Measurements from ENCODE around the gene TAB2.
A peak's percentile ranks its signal among the peaks of the same experiment; 100 is the strongest.

Gene TAB2

GRCh38 chr6:149419696-149420404, 102.3 kb downstream of the TAB2 start:
- TF ChIP-seq GATA3 (IDR thresholded peaks at IDR 0.05; ENCODE audit: low read depth, low read length) = no peak
- TF ChIP-seq GATA2 (IDR thresholded peaks at IDR 0.05; ENCODE audit: low read depth, low read length) = no peak

DNA sequence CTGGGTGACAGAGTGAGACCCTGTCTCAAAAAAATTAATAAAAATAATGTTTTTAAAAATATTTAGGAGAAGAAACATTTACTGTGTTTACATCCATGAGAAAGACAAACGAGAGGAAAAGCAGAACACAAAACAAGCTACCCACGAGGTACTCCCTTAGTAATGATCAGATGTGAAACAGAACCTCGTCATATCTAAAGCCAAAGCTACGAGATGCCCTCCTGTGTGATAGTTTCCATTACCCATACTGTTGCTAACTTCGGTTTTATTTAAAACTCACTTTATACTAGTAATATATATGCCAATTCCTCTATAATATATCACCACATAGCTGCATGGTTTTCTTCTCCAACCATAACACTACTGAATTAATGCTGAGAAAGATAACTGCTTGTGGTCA, 103.6 kb downstream of the TAB2 start:
- no peak for TF ChIP-seq GATA3 (IDR thresholded peaks at IDR 0.05; ENCODE audit: low read depth, low read length)
- TF ChIP-seq GATA2 (IDR thresholded peaks at IDR 0.05; ENCODE audit: low read depth, low read length) = no peak

GRCh38 chr6:149422581-149422980, 105.1 kb downstream of the TAB2 start:
- TF ChIP-seq GATA2 (IDR thresholded peaks at IDR 0.05; ENCODE audit: low read depth, low read length) (no peak), GATA3 (IDR thresholded peaks at IDR 0.05; ENCODE audit: low read depth, low read length) (no peak)

- TF ChIP-seq GATA2 (IDR thresholded peaks at IDR 0.05; ENCODE audit: low read depth, low read length) = no peak
- TF ChIP-seq GATA3 (IDR thresholded peaks at IDR 0.05; ENCODE audit: low read depth, low read length) = no peak
These were observed 106.5 kb downstream of the TAB2 start for GRCh38 chr6:149423964-149424440.

DNA sequence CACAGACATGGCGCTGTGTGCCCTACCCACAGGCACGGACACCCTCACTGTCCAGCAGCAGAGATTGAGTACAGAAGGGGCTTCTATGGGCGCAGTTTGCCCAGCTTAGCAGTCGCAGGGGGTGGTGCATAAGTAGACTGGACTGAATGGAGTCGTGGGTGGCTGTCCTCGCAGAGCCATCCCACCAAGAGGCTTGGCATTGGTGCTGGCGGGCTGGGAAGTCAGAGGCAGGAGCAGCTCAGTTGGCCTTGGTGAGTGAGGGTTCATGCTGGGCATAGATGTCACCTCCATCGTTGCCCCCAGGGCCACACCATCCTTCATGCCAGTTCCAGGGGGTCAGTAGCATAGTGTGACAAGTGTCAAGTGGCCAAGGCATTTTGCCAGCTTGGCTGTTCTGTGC, 107.7 kb downstream of the TAB2 start:
- TF ChIP-seq GATA2 (IDR thresholded peaks at IDR 0.05; ENCODE audit: low read depth, low read length) (no peak), GATA3 (IDR thresholded peaks at IDR 0.05; ENCODE audit: low read depth, low read length) (no peak)

- no peak for TF ChIP-seq GATA2 (IDR thresholded peaks at IDR 0.05; ENCODE audit: low read depth, low read length)
- no peak for TF ChIP-seq GATA3 (IDR thresholded peaks at IDR 0.05; ENCODE audit: low read depth, low read length)
These were observed 108.2 kb downstream of the TAB2 start for GRCh38 chr6:149425754-149426153.

- TF ChIP-seq GATA3 (IDR thresholded peaks at IDR 0.05; ENCODE audit: low read depth, low read length) = no peak
- TF ChIP-seq GATA2 (IDR thresholded peaks at IDR 0.05; ENCODE audit: low read depth, low read length) = no peak
These were observed 111.1 kb downstream of the TAB2 start for GRCh38 chr6:149428606-149429005.

GRCh38 chr6:149429427-149430360, 112.2 kb downstream of the TAB2 start:
- no peak for TF ChIP-seq GATA2 (IDR thresholded peaks at IDR 0.05; ENCODE audit: low read depth, low read length)
- TF ChIP-seq GATA3 (IDR thresholded peaks at IDR 0.05; ENCODE audit: low read depth, low read length) = no peak

GRCh38 chr6:149431905-149432775, 114.6 kb downstream of the TAB2 start:
- TF ChIP-seq GATA2 (IDR thresholded peaks at IDR 0.05; ENCODE audit: low read depth, low read length) (0 out of 2 replicates have a peak, but pooled peaks have one; percentile 8), GATA3 (IDR thresholded peaks at IDR 0.05; ENCODE audit: low read depth, low read length) (no peak)

DNA sequence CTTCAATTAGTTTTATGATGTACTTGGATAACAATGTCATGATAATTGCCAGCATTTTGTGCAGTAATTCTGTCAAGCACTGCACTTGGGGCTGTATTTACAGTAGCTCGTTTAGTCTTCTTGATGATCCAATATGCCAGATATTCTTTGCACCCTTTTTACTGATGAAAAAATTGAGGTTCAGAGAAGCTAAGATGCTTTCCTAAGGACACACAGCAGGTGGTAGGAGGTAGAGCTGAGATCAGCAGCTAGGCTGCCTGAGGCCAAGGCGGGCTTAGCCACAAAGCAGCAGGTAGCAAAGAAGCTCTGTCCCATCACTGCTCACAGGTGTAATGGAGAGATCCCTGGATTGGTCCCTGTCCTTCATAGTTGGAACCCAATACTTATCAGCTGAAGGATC, 115.9 kb downstream of the TAB2 start:
- TF ChIP-seq GATA2 (IDR thresholded peaks at IDR 0.05; ENCODE audit: low read depth, low read length) (no peak), GATA3 (IDR thresholded peaks at IDR 0.05; ENCODE audit: low read depth, low read length) (no peak)

GRCh38 chr6:149433881-149434280, 116.4 kb downstream of the TAB2 start:
- TF ChIP-seq GATA2 (IDR thresholded peaks at IDR 0.05; ENCODE audit: low read depth, low read length) (no peak), GATA3 (IDR thresholded peaks at IDR 0.05; ENCODE audit: low read depth, low read length) (no peak)

DNA sequence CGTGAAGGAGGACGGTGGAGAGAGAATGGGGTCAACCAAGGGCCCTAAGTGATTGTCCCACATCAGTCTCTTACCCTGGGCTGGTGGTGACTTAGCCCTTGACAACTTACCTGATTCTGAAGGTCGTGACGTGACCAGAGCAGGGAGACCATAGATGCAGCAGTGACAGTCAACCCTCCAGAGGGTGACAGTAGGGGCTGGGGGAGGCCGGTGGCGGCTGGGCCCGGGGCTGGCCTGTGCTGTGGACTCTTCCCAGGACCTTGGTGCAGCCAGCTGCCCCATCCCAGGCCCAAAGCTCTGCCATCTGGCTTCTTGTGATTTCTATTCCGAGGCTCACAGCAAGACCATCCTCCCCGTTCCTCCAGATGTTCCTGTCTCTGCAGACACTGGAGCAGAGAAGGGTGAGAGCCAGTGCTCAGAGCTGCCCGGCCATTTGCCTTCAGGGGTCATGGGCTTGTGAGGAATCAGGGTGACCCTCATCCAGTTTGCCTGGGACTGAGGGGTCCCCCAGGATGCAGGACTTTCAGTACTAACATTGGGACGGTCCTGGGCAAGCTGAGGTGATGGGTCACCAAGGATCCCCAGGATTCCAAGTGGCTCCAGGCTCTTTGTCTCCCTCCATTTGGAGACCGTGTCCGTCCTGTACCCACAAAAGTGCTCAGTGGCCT, 118.5 kb downstream of the TAB2 start:
- no peak for TF ChIP-seq GATA3 (IDR thresholded peaks at IDR 0.05; ENCODE audit: low read depth, low read length)
- no peak for TF ChIP-seq GATA2 (IDR thresholded peaks at IDR 0.05; ENCODE audit: low read depth, low read length)

- TF ChIP-seq GATA2 (IDR thresholded peaks at IDR 0.05; ENCODE audit: low read depth, low read length) = no peak
These were observed 119.1 kb downstream of the TAB2 start for GRCh38 chr6:149436647-149437046.

Measured in SH-SY5Y (cell line).